D721Med (cell line): ENCODE measurements around the gene TANC2.

ENCODE experiments used
- DNase-seq: peaks from one replicate; pipeline ENCODE4 v3.0.0; 2011; ENCODE audit warnings: low spot score; ENCODE audit not compliant: insufficient read length
- FAIRE-seq: peaks from 2 replicates; lab custom pipeline; 2011; peaks lifted over from hg19 to GRCh38; lab: Jason Lieb, UNC
- TF ChIP-seq, protein P1 (sequence below): IDR thresholded peaks from 2 replicates; pipeline ENCODE4 v1.5.1; 2012; ENCODE audit warnings: mild to moderate bottlenecking, control low read depth; ENCODE audit not compliant: insufficient read depth; ENCODE audit errors: missing control alignments

TANC2 gene

GRCh38 chr17:62989501-62989900 lies 23.5 kb downstream of the TANC2 start:
- TF ChIP-seq, protein P1, sequence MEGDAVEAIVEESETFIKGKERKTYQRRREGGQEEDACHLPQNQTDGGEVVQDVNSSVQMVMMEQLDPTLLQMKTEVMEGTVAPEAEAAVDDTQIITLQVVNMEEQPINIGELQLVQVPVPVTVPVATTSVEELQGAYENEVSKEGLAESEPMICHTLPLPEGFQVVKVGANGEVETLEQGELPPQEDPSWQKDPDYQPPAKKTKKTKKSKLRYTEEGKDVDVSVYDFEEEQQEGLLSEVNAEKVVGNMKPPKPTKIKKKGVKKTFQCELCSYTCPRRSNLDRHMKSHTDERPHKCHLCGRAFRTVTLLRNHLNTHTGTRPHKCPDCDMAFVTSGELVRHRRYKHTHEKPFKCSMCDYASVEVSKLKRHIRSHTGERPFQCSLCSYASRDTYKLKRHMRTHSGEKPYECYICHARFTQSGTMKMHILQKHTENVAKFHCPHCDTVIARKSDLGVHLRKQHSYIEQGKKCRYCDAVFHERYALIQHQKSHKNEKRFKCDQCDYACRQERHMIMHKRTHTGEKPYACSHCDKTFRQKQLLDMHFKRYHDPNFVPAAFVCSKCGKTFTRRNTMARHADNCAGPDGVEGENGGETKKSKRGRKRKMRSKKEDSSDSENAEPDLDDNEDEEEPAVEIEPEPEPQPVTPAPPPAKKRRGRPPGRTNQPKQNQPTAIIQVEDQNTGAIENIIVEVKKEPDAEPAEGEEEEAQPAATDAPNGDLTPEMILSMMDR: no peak
- DNase-seq (no peak), FAIRE-seq (no peak)

DNA sequence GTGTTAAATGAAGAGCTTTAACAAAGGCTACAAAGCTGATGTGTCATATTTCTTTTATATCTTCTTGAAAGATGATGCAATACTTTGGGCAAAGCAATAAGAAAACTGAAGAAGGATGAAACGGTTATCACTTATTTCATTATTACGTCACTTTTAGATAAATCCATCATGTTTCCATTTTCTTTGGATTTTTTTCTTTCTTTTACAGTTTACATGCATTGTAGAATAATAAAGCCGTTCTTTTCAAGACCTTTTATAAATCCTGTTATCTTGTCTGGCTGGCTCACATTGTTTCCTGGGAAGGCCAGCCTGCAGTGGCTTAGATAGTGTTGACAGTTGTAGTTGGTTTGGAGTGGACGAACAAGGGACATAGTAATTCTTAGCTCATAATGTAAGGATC lies 28.9 kb downstream of the TANC2 start:
- TF ChIP-seq, protein P1: no peak
- FAIRE-seq (no peak), DNase-seq (no peak)

- DNase-seq: no peak
- TF ChIP-seq, protein P1: peak; percentile 56
- FAIRE-seq: no peak
Measured at GRCh38 chr17:62995377-62995885, 29.4 kb downstream of the TANC2 start.

DNA sequence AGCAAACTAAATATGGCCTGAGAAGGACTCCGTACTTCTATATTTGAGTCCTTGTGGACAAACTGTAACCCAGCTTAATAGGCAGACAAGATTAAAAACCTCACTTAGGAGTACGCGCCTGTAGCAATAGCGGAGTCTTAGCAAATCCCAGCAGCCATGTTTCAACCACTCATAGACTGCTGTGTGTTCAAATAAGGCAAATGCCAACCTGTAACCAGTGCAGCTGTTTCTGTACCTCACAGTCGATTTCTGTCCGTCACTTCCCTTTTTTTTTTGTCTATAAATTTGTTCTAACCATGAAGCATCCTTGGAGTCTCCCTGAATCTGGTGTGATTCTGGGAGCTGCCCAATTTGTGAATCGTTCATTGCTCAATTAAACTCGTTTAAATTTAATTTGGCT lies 30.2 kb downstream of the TANC2 start:
- FAIRE-seq: no peak
- DNase-seq: no peak
- TF ChIP-seq, protein P1: no peak

DNA sequence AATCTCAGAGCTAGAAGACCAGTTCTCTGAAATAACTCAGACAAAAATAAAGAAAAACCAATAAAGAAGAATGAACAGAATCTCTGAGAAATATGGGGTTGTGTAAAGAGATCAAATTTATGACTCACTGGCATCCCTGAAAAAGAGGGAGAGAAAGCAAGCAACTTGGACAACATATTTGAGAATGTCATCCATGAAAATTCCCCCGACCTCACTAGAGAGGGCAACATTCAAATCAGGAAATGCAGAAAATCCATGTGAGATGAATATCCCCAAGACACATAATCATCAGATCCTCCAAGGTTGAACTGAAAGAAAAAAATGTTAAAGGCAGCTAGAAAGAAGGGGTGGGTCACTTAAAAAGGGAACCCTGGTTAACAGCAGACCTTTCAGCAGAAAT lies 32.1 kb downstream of the TANC2 start:
- DNase-seq: no peak
- FAIRE-seq: no peak

DNA sequence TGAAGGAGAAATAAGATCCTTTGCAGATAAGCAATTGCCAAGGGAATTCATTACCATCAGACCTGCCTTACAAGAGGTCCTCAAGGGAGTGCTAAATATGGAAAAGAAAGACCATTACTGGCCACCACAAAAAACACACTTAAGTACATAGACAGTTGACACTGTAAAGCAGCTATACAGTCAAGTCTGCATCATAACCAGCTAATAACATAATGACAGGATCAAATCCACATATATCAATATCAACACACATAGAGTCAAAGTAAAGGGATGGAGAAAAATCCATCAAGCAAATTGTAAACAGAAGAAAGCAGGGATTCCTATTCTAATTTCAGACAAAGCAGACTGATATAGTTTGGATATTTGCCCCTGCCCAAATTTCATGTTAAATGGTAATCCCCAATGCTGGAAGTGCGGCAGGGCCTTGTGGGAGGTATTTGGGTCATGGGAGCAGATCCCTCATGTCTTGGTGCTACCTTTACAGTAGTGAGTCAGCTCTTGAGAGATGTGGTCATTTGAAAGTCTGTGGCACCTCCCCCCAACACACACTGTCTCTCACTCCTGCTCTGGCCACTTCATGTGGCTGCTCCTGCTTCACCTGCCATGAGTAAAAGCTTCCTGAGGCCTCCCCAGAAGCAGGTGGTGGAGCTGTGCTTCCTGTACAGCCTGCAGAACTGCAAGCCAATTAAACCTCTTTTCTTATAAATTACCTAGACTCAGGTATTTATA lies 32.8 kb downstream of the TANC2 start:
- FAIRE-seq: no peak
- no peak for DNase-seq
- TF ChIP-seq, protein P1: no peak

More for the DNA sequence above, 32.1 kb downstream of the TANC2 start:
- TF ChIP-seq, protein P1: no peak

- TF ChIP-seq, protein P1: no peak
- FAIRE-seq (no peak), DNase-seq (no peak)
Measured at GRCh38 chr17:62999736-63000135, 33.7 kb downstream of the TANC2 start.
